KMS-11 (cell line): ENCODE measurements around the gene MTHFD1.
A peak's percentile ranks its signal among the peaks of the same experiment; 100 is the strongest.

Experiments
- H2AFZ ChIP-seq: fragments of 200-600 bp; sonication (generic); 2 replicates; pipeline ENCODE4 v1.6.1; 2016; ENCODE audit warnings: antibody characterized with exemption, mixed run types, low read depth
- H3K27ac ChIP-seq: fragments of 200-600 bp; sonication (generic); 2 replicates; pipeline ENCODE4 v1.6.1; 2016; ENCODE audit warnings: mild to moderate bottlenecking, mixed run types
- H3K27me3 ChIP-seq: fragments of 200-600 bp; sonication (generic); 2 replicates; pipeline ENCODE4 v1.6.1; 2017; ENCODE audit warnings: mild to moderate bottlenecking, low read depth, mixed run types, moderate library complexity; ENCODE audit not compliant: insufficient read depth
- H3K36me3 ChIP-seq: fragments of 200-600 bp; sonication (generic); 2 replicates; pipeline ENCODE4 v1.6.1; 2017; ENCODE audit warnings: mild to moderate bottlenecking, mixed run types; ENCODE audit not compliant: insufficient read depth
- H3K4me1 ChIP-seq: fragments of 200-600 bp; sonication (generic); 2 replicates; pipeline ENCODE4 v1.6.1; 2016; ENCODE audit warnings: mild to moderate bottlenecking, low read depth, mixed run types; ENCODE audit not compliant: poor library complexity, severe bottlenecking
- H3K4me2 ChIP-seq: fragments of 200-600 bp; sonication (generic); 2 replicates; pipeline ENCODE4 v1.7.0; 2016; ENCODE audit warnings: mild to moderate bottlenecking, mixed run types
- H3K4me3 ChIP-seq: fragments of 200-600 bp; sonication (generic); IDR thresholded peaks from 2 replicates; pipeline ENCODE4 v1.6.1; 2017; ENCODE audit warnings: low read depth, low read length, mixed read lengths; ENCODE audit not compliant: insufficient read depth
- H3K79me2 ChIP-seq: fragments of 200-600 bp; sonication (generic); 2 replicates; pipeline ENCODE4 v1.6.1; 2016; ENCODE audit warnings: low read depth, mixed run types; ENCODE audit not compliant: insufficient read depth
- H3K9ac ChIP-seq: fragments of 200-600 bp; sonication (generic); 2 replicates; pipeline ENCODE4 v1.6.1; 2016; ENCODE audit warnings: mild to moderate bottlenecking, mixed run types
- H4K20me1 ChIP-seq: fragments of 200-600 bp; sonication (generic); 2 replicates; pipeline ENCODE4 v1.6.1; 2016; ENCODE audit warnings: mild to moderate bottlenecking, mixed run types; ENCODE audit not compliant: insufficient read depth
- CTCF ChIP-seq: fragments of 200-600 bp; sonication (generic); conservative IDR thresholded peaks from 2 replicates; pipeline ENCODE4 v1.6.1; 2017; ENCODE audit warnings: low read depth, mild to moderate bottlenecking, antibody characterized with exemption, low read length, moderate library complexity, mixed read lengths

Gene MTHFD1

DNA sequence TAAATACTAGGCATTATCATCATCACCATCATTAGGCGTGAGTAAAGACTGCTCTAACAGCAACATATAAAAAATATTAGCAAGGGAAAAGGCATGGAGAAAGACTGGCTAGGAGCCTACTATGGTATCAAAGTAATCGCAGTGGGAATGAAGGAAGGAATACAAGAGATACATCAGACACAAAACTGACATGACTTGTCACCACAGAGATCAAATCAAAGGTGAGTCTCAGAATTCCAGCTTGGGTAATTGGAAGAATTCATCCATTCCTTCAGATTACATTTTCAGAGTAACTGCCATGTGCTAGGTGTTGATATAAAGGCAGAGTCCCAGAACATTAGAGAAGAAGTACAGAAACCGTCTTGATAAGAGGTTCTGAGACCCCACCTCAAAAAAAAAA is 105.3 kb downstream of the MTHFD1 start:
- no peak for TF ChIP-seq CTCF
- no peak overlapping the region for H3K9ac ChIP-seq
- H3K4me2 ChIP-seq = no peak overlapping the region
- H3K36me3 ChIP-seq = 0 out of 2 replicates have a peak, but pooled peaks cover 2% of the 10 kb centered on the region
- no peaks in the 10 kb centered on the region for H4K20me1 ChIP-seq
- H3K4me3 ChIP-seq = no peak overlapping the region
- no peaks in the 10 kb centered on the region for H3K27me3 ChIP-seq
- no peaks in the 10 kb centered on the region; the same call in 1 of the 2 replicates for H3K79me2 ChIP-seq
- no peak overlapping the region for H3K27ac ChIP-seq
- H3K4me1 ChIP-seq = no peaks in the 10 kb centered on the region
- no peak overlapping the region for H2AFZ ChIP-seq

- Histone ChIP-seq H3K9ac (no peak overlapping the region), H3K4me2 (no peak overlapping the region), H3K27ac (no peak overlapping the region), H4K20me1 (no peaks in the 10 kb centered on the region), H3K27me3 (no peaks in the 10 kb centered on the region), H3K36me3 (0 out of 2 replicates have a peak, but pooled peaks cover 2% of the 10 kb centered on the region), H2AFZ (no peak overlapping the region), H3K4me1 (peaks cover 13% of the 10 kb centered on the region), H3K4me3 (no peak overlapping the region), H3K79me2 (peaks cover 16% of the 10 kb centered on the region)
- no peak for TF ChIP-seq CTCF
Observed at GRCh38 chr14:64495252-64495651, 107.1 kb downstream of the MTHFD1 start.

DNA sequence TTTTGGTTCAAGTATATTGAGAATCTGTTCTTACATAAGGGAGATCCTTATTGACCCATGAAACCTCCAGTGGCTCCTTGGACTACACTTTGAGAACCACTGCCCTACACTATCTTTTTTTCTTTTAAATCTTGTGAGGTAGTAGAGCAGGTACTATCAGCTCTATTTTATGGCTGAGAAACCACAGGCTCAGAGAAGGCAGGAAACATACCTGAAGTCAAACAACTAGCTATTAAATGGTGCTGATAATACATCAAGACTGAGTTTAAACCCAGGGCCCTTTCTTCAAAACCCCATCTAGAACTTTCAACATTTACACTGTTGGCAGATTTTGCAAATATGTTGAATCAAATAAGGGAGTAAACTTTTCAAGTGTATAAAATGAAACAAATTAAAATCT is 108.6 kb downstream of the MTHFD1 start:
- Histone ChIP-seq H3K9ac (no peak overlapping the region), H3K27me3 (no peaks in the 10 kb centered on the region), H3K4me1 (peaks cover 28% of the 10 kb centered on the region), H2AFZ (no peak overlapping the region), H4K20me1 (no peaks in the 10 kb centered on the region), H3K4me3 (no peak overlapping the region), H3K79me2 (peaks cover 31% of the 10 kb centered on the region), H3K4me2 (no peak overlapping the region), H3K27ac (no peak overlapping the region), H3K36me3 (0 out of 2 replicates have a peak, but pooled peaks cover 2% of the 10 kb centered on the region)
- no peak for TF ChIP-seq CTCF

GRCh38 chr14:64500088-64500487 is 111.9 kb downstream of the MTHFD1 start:
- Histone ChIP-seq H3K27ac (no peak overlapping the region), H3K36me3 (0 out of 2 replicates have a peak, but pooled peaks cover 2% of the 10 kb centered on the region), H3K4me1 (peaks cover 31% of the 10 kb centered on the region), H2AFZ (no peak overlapping the region), H4K20me1 (no peaks in the 10 kb centered on the region), H3K79me2 (peaks cover 46% of the 10 kb centered on the region), H3K9ac (no peak overlapping the region), H3K27me3 (no peaks in the 10 kb centered on the region), H3K4me2 (peak overlapping the region; percentile 47; the same call in 1 of the 2 replicates), H3K4me3 (no peak overlapping the region)
- TF ChIP-seq CTCF = no peak
